ENCODE data around the gene EIF2AK3.
"Not testable (repeated sequence)": the region's sequence is repeated elsewhere in the genome, so short reads cannot be mapped to it uniquely, and the experiment has no call there.

The EIF2AK3 gene

DNA sequence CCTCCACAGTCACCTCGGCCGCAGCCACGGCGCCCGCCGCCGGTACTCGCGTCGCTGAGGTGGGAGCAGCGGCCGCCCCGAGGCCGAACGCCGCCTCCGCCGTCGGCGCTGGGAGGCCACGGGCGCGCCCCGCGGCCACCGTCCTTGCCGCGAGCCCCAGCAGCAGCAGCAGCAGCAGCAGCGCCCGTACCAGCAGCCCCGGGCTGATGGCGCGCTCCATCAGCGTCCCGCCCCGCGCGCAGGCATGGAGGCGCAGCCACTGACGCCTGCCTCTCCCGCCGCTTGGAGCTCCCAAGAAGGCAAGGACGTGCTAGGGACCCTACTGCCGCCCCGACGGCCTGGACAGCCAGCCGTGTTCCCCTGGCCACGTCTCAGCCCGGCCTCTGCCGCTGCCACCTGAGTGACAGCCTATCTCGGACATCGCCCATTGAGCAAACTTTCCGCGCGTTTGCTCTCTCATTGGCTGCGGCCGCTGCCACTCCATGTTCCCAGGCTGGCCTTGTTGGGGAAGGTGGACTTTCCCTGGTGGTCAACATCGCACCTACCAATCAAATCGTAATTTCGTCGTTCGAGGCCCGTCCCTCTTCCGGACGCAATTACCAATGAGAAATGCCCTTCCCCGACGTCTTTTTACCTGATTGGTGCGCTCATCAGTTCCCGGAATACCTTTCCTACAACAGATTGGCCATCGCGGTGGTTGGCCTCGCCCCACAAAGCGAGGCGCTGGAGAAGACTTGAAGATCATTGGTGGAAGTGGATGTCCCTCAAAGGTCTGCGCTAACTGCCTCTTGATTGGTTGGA lies at the start of gene EIF2AK3:
Gene EIF2AK3, minus strand, starts transcription at position 410 of the 801 bp plus-strand sequence. Its CDS starts 190 bp downstream, at position 220.
- DNase-seq = peak; percentile 95 to 99 (median 99)

GRCh38 chr2:88673363-88673762 lies 46.1 kb upstream of the EIF2AK3 start:
- no peak for DNase-seq

- DNase-seq = peak in 2 of 3 experiments; percentile 39 to 55
Measured at GRCh38 chr2:88671786-88672427, 44.6 kb upstream of the EIF2AK3 start.

DNA sequence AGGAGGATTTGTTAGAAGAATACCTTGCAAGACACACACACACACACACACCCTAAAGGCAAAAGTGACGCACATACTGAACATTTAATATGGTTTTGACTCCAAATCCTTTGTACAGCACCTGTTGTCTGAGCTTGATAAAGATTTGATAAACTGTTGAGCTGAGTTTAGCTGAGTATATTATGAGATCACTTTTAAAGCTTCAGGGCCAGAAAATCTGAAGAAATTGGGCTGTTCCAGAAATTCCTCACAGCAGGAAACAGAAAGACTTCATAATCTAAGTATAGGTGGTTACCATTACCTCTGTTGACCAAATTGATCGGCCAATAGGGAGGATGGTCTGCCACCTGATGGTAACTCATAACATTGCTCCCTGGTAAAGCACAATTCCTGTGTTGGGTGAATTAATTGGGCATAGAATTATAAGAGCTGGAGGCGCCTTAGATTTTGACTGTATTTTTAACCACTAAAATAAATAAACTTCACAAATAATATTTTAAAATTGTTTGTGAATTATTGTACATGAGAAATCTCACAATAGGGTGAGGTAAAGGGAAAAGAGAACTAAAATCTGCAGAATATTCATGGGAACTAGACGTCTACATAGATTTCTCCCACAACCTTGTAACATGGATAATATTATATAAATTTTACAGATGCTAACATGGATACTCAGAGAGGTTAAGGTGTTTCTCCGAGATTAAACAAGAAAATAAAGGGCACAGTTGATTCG lies 42.4 kb upstream of the EIF2AK3 start:
- DNase-seq = peak in 2 of 3 experiments; percentile 30 to 39

DNA sequence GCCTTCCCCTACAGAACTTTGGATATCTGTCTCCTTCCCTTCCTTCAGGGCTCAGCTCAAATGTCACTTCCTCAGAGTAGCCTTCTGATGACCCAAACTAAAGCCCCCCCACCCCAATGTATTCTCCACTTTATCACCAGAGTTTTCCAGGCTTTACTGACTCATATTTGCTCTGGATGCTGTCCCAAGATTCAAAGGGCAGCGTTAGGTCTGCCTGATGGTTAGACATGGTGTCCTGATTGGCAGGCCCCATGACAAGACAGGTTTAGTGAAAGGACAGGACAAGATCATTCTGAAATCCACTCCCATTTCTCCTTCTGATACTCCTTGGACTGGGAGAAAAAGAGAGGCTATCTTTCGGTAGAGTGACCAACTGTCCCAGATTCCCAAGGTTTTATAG lies 41.6 kb upstream of the EIF2AK3 start:
- DNase-seq = no peak

- DNase-seq = no peak
Measured at GRCh38 chr2:88667219-88667618, 40.0 kb upstream of the EIF2AK3 start.

DNA sequence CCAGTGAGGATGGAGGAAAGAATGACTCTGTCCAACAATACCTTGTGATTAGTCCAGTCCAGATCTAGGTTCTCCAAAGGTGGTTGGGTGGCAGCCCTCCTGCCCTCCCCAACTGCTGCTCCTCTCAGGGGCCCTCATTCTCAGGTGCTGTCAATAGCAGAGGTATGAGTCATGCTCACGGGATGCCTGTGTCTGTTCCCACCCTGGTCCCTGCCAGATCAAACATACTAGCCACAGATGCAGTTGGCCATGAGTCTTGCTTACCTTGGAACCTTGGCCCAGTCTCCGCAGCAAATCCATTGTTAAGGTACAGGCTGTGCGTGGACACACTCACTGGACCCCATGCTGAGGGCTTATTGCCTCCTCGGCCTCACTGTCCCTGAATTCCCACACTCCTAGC lies 39.3 kb upstream of the EIF2AK3 start:
- DNase-seq = no peak

DNA sequence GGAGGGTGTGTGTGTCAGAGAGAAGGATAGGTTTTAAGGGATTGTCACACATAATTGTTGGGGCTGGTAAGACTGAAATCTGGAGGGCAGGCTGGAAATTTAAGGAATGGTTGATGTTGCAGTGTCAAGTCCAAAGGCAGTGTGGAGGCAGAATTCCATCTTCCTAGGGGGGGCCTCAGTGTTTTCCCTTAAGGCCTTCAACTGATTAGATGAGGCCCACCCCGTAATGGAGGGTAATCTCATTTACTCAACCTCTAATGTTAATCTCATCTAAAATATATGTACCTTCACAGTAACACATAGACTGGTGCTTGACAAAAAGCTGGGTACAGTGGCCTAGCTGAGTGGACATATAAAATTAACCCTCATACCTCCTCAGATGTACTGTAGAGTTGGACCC lies 33.4 kb upstream of the EIF2AK3 start:
- DNase-seq = no peak

DNA sequence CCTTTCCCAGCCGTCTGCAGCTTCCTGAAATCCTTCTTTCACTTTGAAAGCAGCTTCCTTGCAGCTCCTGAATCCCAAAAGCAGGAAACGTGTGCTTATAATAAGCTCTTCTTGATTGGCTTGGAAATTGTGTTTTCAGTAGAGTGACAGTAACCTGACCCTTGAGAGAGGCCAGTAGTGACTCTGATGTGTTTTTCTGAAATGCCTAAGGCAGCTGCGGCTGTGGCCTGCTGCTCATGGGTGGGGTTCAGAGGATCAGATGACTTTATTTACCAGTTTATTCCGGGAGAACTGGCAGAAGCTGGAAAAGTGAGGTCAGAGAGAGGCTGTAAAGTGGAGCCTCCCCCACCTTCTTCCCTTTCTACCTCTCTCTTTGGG lies 32.3 kb upstream of the EIF2AK3 start:
- peak in 2 of 3 experiments; percentile 12 to 79 for DNase-seq

DNA sequence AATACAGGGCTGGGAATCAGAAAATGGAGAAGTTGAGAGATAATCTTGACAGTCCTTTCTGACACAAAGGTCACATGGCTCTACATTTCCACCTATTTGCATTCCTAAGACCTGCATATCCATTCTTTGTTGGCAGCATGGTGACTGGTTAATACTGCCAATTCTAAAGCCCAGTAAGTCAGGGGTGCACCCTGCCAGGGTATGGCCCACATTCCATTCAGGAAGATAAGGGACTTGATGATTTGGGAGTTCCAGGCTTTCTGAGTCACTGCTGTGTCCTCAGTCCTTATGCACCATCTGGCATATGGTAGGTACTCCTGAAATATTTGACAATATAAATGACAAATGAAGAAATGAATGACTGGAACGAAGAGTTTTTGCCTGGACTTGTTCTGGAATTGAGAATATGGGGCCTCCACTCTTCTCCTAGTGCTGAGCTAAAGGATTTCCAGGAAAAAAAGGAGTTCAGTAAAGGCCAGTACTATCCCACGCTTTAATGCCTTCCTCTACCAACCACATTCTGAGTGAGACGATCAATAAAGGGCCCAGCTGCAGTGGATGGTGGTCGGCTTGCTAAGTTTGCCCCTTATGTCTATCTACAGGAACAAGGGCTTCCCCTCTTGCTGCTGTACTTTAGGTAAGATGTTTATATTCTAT lies 31.7 kb upstream of the EIF2AK3 start:
- DNase-seq = no peak

GRCh38 chr2:88658326-88658725 lies 31.1 kb upstream of the EIF2AK3 start:
- DNase-seq = no peak

DNA sequence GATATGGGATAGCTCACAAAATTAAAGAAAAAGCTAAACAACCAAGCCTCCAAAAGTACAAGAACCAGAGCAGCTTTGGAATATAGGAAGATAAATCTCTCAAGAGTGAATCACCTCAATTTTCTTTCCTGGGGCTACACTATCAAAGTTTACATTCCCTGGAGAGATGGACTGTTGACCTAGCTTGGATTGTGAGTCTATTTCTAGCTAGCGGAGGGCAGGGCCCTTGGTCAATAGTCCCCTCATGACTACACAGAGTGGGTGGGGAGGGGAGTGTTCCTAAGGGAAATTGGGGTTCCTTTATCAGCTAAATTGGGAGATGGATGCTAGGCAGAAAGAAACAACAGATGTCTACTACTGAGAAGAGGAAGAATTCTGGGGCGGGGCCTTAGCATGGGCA lies 29.9 kb upstream of the EIF2AK3 start:
- DNase-seq = no peak

GRCh38 chr2:88656690-88657089 lies 29.4 kb upstream of the EIF2AK3 start:
- no peak for DNase-seq

DNA sequence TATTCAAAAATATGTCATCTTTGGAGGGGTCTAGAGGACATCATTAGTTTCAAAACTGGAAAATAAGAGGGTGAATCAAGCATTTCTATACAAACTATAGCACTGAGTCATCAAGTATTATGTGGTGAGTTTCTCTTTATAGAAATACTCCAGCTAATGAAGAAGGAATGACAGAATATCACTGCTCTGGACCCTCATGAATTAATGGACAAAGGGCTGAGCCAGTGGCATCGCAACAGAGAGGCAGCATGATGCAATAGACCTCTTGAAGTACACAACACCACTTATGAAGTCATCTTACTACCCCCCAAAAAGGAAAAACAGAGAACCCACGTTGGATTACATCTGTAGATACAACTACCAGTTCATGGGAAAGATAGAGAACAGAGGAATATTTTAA lies 27.4 kb upstream of the EIF2AK3 start:
- DNase-seq = no peak

DNA sequence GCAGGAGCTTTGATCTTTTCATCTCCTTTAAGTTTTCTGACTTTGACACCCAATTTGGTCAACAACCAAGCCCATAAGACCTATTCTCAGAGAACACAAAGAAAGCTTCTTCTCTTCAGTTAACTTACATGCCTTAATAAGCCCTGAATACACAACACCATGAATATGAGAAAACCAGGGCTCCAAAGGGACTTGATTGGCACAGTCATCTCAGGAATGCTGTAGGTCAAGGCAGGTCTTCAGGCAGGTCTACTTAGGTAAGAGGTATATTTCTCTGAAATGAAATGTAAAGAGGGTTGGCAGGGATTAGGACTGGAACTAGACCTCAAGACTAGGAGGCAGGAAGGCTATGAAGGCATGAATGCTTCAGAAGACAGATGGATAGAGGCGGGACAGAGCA lies 24.4 kb upstream of the EIF2AK3 start:
- DNase-seq = no peak

DNA sequence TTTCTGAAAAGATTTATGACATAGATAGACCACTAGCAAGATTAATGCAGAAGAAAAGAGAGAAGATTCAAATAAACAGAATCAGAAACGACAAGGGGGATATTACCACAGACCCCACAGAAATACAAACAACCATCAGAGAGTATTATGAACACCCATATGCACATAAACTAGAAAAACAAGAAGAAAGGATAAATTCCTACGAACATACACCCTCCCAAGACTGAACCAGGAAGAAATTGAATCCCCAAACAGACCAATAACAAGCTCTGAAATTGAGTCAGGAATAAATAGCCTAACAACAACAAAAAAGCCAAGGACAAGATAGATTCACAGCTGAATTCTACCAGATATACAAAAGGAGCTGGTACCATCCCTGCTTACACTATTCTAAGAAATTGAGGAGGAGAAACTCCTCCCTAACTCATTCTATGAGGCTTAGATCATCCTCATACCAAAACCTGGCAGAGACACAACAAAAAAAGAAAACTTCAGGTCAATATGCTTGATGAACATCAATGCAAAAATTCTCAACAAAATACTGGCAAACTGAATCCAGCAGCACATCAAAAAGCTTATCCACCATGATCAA lies 18.1 kb upstream of the EIF2AK3 start:
- DNase-seq = not testable (repeated sequence)

DNA sequence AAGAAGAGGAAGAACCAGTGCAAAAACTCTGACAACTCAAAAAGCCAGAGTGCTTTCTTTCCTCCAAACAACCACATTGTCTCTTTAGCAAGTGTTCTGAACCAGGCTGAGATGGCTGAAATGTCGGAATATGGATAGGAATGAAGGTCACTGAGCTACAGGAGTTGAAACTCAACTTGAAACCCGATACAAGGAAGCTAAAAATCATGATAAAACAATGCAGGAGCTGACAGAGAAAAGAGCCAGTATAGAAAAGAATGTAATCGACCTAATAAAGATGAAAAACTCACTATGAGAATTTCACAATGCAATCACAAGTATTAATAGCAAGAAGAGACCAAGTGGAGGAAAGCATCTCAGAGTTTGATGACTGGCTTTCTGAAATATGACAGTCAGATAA lies 15.0 kb upstream of the EIF2AK3 start:
- no peak for DNase-seq

- no peak for DNase-seq
Measured at GRCh38 chr2:88641330-88641729, 14.1 kb upstream of the EIF2AK3 start.

DNA sequence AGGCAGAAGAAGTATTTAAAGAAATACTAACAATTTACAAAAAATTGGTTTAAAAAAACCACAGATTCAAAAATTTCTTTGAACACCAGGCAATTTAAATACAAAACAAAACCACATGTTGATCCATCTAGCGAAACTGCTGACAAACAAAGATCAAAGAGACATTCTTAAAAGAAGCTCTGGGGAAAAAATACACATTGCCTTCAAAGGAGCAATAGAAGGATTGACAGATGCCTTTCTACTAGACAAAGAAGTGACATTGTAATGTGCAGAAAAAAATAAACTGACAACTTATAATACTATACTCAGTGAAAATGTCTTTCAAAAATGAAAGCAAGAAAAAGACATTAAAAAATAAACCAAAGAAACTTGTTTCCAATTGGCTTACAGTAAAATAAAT lies 12.6 kb upstream of the EIF2AK3 start:
- DNase-seq = no peak

- no peak for DNase-seq
Measured at GRCh38 chr2:88638743-88639142, 11.5 kb upstream of the EIF2AK3 start.

DNA sequence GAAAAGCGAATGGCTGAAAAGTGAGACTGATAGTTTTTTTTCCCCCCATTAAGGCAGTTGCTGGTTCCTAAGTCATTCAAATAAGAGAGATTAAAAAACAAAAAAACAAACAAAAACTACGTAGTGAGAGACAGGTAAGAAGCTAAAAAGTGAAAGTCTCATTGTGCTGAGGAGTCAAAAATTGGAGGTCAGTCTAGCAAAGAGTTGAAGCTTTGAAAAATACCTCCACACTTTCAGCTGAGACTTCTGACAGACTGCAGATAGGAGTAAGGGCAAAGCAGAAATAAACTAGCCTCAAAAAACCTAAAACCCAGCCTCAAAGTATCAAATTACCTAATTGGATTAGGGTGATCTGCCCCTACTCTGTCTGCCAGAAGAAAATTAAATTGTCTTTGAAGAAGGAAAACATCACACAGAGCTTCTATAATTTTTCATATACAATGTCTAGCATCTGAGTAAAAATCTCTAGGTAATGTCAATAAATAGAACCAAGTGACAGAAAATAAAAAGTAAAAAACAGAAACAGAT lies 10.9 kb upstream of the EIF2AK3 start:
- no peak for DNase-seq

GRCh38 chr2:88637464-88637863 lies 10.2 kb upstream of the EIF2AK3 start:
- no peak for DNase-seq

GRCh38 chr2:88636026-88636425 lies 8.8 kb upstream of the EIF2AK3 start:
- no peak for DNase-seq

All from NCI-H1417 (cell line).